K562 (cell line): Measurements from ENCODE around the gene ZDHHC1. TPM values are rescaled to one million over a fixed set of nuclear protein-coding genes. Genes with fewer than 3 reads are reported as not detected.

Source experiments
- ATAC-seq: fragments of 200-7000 bp; cut with Tn5 transposase; 3 replicates; pipeline ENCODE4 v1.9.1; 2020; ENCODE audit warnings: moderate library complexity
- BruUV-seq: library from RNA; stranded (reverse); fragments of 400-500 nt; replicated peaks from 2 replicates; lab custom pipeline; 2021; lab: Mats Ljungman, UMichigan
- CTCF ChIA-PET: fragments of 300-600 bp; formaldehyde crosslinking; extraction: SDS; loops from one replicate; lab custom pipeline; 2021; ENCODE audit warnings: low intra/inter-chr PET ratio; lab: Yijun Ruan, JAX
- POLR2A ChIA-PET: fragments of 300-600, 350-650 bp; sonication (Branson Sonifier 250); formaldehyde crosslinking; extraction: SDS; loops from one replicate; lab custom pipeline; 2021; ENCODE audit warnings: antibody characterized with exemption, inconsistent platforms; lab: Yijun Ruan, JAX
- DNase-seq, 4 experiments: peaks; one replicate each; pipeline versions ENCODE4 v3.0.0 to v3.0.0-alpha.2; 2011 to 2018; ENCODE audit warnings: low spot score in 3 of 4, mixed read lengths in 3 of 4; ENCODE audit errors: extremely low read depth in 1 of 4
- FAIRE-seq: peaks from 2 replicates; lab custom pipeline; 2011; peaks lifted over from hg19 to GRCh38; lab: Jason Lieb, UNC
- H2AFZ ChIP-seq: 2 replicates; pipeline ENCODE4 v1.6.0; 2011; ENCODE audit warnings: low read depth, low read length, control low read depth, inconsistent platforms
- H3K27ac ChIP-seq: fragments of 200-600 bp; 3 replicates; pipeline ENCODE4 v1.8.0; 2011; ENCODE audit warnings: low read depth, mild to moderate bottlenecking, control low read depth, inconsistent platforms, low read length, moderate library complexity, mixed read lengths; ENCODE audit errors: extremely low read depth
- H3K27me3 ChIP-seq, 2 experiments: fragments of 300-600 bp in 1 of 2; 2 replicates in 1 of 2; 3 replicates in 1 of 2; pipeline versions ENCODE4 v1.6.0 to v1.8.0; 2011; ENCODE audit warnings: inconsistent platforms in 2 of 2, low read length in 2 of 2, mild to moderate bottlenecking in 1 of 2, mixed read lengths in 1 of 2, moderate library complexity in 1 of 2; ENCODE audit not compliant: control insufficient read depth in 2 of 2, insufficient read depth in 2 of 2
- H3K36me3 ChIP-seq: fragments of 300-600 bp; 3 replicates; pipeline ENCODE4 v1.8.0; 2011; ENCODE audit warnings: mild to moderate bottlenecking, low read length, inconsistent platforms; ENCODE audit not compliant: control insufficient read depth, insufficient read depth
- H3K4me1 ChIP-seq, 2 experiments: fragments of 200-600 bp in 1 of 2; replicated peaks in 1 of 2; 2 replicates in 1 of 2; 3 replicates in 1 of 2; pipeline versions ENCODE4 v1.5.1 to v1.8.0; 2011; ENCODE audit warnings: inconsistent platforms in 2 of 2, low read length in 2 of 2, mild to moderate bottlenecking in 1 of 2, mixed read lengths in 1 of 2, moderate library complexity in 1 of 2; ENCODE audit not compliant: control insufficient read depth in 2 of 2, insufficient read depth in 2 of 2
- H3K4me2 ChIP-seq: 2 replicates; pipeline ENCODE4 v1.6.1; 2011; ENCODE audit warnings: low read length, control low read depth, inconsistent platforms, mixed read lengths; ENCODE audit not compliant: insufficient read depth
- H3K4me3 ChIP-seq: fragments of 200-600 bp; sonication (generic), shearing (Covaris generic); 2 replicates; pipeline ENCODE4 v1.5.1; 2016; ENCODE audit warnings: control low read depth, inconsistent platforms
- H3K79me2 ChIP-seq: fragments of 200-600 bp; 3 replicates; pipeline ENCODE4 v1.8.0; 2011; ENCODE audit warnings: low read length, inconsistent platforms; ENCODE audit not compliant: control insufficient read depth, insufficient read depth
- H3K9ac ChIP-seq, 2 experiments: 2 replicates each; pipeline versions ENCODE4 v1.6.0 to v1.6.1; 2011; ENCODE audit warnings: low read depth in 2 of 2, low read length in 2 of 2, control low read depth in 1 of 2, inconsistent platforms in 1 of 2, mild to moderate bottlenecking in 1 of 2, mixed read lengths in 1 of 2; ENCODE audit not compliant: insufficient read depth in 1 of 2
- H3K9me1 ChIP-seq: one replicate; pipeline ENCODE4 v1.6.0; 2011; ENCODE audit warnings: inconsistent platforms, mild to moderate bottlenecking, low read length, moderate library complexity; ENCODE audit not compliant: control insufficient read depth, insufficient read depth
- H3K9me3 ChIP-seq: replicated peaks from 2 replicates; pipeline ENCODE4 v1.5.1; 2011; ENCODE audit warnings: low read depth, low read length, inconsistent platforms; ENCODE audit not compliant: control insufficient read depth, insufficient read depth
- H4K20me1 ChIP-seq: replicated peaks from 2 replicates; pipeline ENCODE4 v1.6.1; 2011; ENCODE audit warnings: low read length, inconsistent platforms, mixed read lengths; ENCODE audit not compliant: control insufficient read depth, insufficient read depth
- ARNT ChIP-seq, 2 experiments: fragments of 450-650 bp; IDR thresholded peaks; 2 replicates each; pipeline ENCODE4 v1.6.1; 2016; ENCODE audit warnings: mild to moderate bottlenecking in 1 of 2
- CC2D1A ChIP-seq: fragments of 450-650 bp; IDR thresholded peaks from 2 replicates; pipeline ENCODE4 v1.6.1; 2017; ENCODE audit warnings: mild to moderate bottlenecking
- ETV6 ChIP-seq, 3 experiments: fragments of 150-350 bp in 1 of 3; sonication (generic) in 1 of 3; formaldehyde crosslinking in 1 of 3; IDR thresholded peaks; 2 replicates each; pipeline versions ENCODE4 v1.6.1 to v1.8.0; 2014 to 2022; ENCODE audit warnings: borderline replicate concordance in 2 of 3, low read depth in 2 of 3, antibody characterized with exemption in 1 of 3, low read length in 1 of 3, mild to moderate bottlenecking in 1 of 3, missing genetic modification reagents in 1 of 3
- FOXP1 ChIP-seq: sonication (generic); formaldehyde crosslinking; IDR thresholded peaks from 2 replicates; pipeline ENCODE4 v1.8.0; 2022; ENCODE audit warnings: mild to moderate bottlenecking, missing genetic modification reagents
- GTF2E2 ChIP-seq: fragments of 200-800 bp; sonication (Bioruptor generic); IDR thresholded peaks from 2 replicates; pipeline ENCODE4 v1.6.1; 2016; ENCODE audit warnings: missing genetic modification characterization, missing compliant biosample characterization
- KLF6 ChIP-seq: fragments of 250-450 bp; sonication (Bioruptor Pico); IDR thresholded peaks from 2 replicates; pipeline ENCODE4 v1.4.0; 2020; ENCODE audit warnings: mild to moderate bottlenecking, moderate library complexity, borderline replicate concordance
- MTA1 ChIP-seq: fragments of 450-650 bp; IDR thresholded peaks from 2 replicates; pipeline ENCODE4 v1.6.1; 2017; ENCODE audit warnings: borderline replicate concordance
- PHF8 ChIP-seq: fragments of 200-600 bp; sonication (generic); IDR thresholded peaks from 2 replicates; pipeline ENCODE4 v1.6.1; 2012; ENCODE audit warnings: mixed run types, mild to moderate bottlenecking, inconsistent platforms, low read length, moderate library complexity, borderline replicate concordance
- STAG1 ChIP-seq: sonication (generic); formaldehyde crosslinking; IDR thresholded peaks from 2 replicates; pipeline ENCODE4 v1.5.0; 2020; ENCODE audit warnings: missing genetic modification reagents, borderline replicate concordance
- TRIM28 ChIP-seq: fragments of 450-650 bp; IDR thresholded peaks from 2 replicates; pipeline ENCODE4 v1.6.1; 2017
- ZNF77 ChIP-seq: fragments of 250-450 bp; sonication (Bioruptor Pico); IDR thresholded peaks from 2 replicates; pipeline ENCODE4 v1.5.0; 2020
- ZNF780A ChIP-seq: fragments of 250-450 bp; sonication (Bioruptor Pico); IDR thresholded peaks from 2 replicates; pipeline ENCODE4 v1.5.0; 2021; ENCODE audit warnings: mild to moderate bottlenecking
- WGBS: fragments of 100-300 bp; shearing (Covaris generic); methylation state at CpG from one replicate; pipeline ENCODE4 v1.1.6; 2016; ENCODE audit warnings: low coverage, mixed read lengths; ENCODE audit not compliant: insufficient coverage; ENCODE audit errors: missing lambda C conversion rate; 5-methylcytosine and 5-hydroxymethylcytosine counted together
- in situ Hi-C: fragments of 300-500 bp; cut with MboI; formaldehyde crosslinking; loops from 4 replicates; pipeline ENCODE4 v1.15.0; 2018; ENCODE audit warnings: inconsistent platforms, mixed read lengths
- intact Hi-C: fragments of 100-400 bp; cut with micrococcal nuclease; formaldehyde crosslinking; loops from 2 replicates; pipeline ENCODE4 v1.14.2; 2022
- polyA plus RNA-seq, 8 experiments: library from polyadenylated mRNA; depleted of rRNA in 4 of 8; stranded (reverse) in 5 of 8; unstranded in 3 of 8; fragments of >200 nt; fragmentation: Nextera tagmentation in 2 of 8; fragmentation: Illumina TruSeq in 1 of 8; extraction: Ambion mirVana in 2 of 8; extraction: Trizol in 1 of 8; gene quantifications; 2 replicates each; pipeline versions ENCODE4 v1.2.1 to v1.2.3, GENCODE V29; 2011 to 2014; ENCODE audit warnings: inconsistent platforms in 1 of 8, missing spikeins in 1 of 8
- total RNA-seq, 7 experiments: library from RNA; depleted of rRNA in 6 of 7; stranded (reverse); fragments of >200 nt in 6 of 7; fragmentation: Illumina TruSeq in 2 of 7; extraction: Trizol in 2 of 7; gene quantifications; 2 replicates each; pipeline versions ENCODE4 v1.2.1 to v1.2.3, GENCODE V29; 2011 to 2021; ENCODE audit warnings: low replicate concordance in 1 of 7
- TF ChIP-seq, protein P1 (sequence below): fragments of 450-650 bp; formaldehyde crosslinking; conservative IDR thresholded peaks from 2 replicates; pipeline ENCODE4 v1.4.0; 2022; ENCODE audit warnings: mild to moderate bottlenecking, missing genetic modification characterization
- TF ChIP-seq, protein P2 (sequence below): fragments of 450-650 bp; IDR thresholded peaks from 2 replicates; pipeline ENCODE4 v1.6.1; 2017; ENCODE audit warnings: antibody characterized with exemption, mild to moderate bottlenecking

ZDHHC1 gene
- total and polyA plus RNA-seq, 9 of the 15 experiments (the other 6 are each of a cell fraction or from before 2014, with no cell fraction given) = 0.06 to 0.77 (median 0.25) TPM; not detected in 4

DNA sequence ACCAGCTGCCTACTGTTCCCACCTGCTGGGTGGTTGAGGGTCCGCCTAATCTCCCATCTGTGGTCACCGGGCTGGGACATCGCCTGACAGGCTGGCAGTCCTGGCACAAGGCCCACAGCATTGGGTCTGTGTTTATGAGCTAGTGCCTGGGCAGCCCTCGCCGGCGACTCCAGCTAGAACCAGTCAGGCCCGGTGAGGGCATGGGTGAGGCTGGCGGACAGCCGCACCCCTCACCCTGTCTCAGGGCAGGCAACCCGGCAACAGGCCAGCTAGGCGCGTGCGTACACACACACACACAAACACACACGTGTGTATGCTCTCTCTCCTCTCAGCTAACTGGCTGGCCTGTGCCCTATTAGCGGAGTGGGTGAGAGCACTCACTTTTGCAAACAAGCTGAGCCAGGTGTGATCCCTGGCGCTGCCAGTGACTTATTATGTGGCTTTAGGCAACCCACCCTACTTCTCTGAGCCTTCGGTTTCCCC, 25.0 kb upstream of the ZDHHC1 start (continued):
- TF ChIP-seq, protein P1, sequence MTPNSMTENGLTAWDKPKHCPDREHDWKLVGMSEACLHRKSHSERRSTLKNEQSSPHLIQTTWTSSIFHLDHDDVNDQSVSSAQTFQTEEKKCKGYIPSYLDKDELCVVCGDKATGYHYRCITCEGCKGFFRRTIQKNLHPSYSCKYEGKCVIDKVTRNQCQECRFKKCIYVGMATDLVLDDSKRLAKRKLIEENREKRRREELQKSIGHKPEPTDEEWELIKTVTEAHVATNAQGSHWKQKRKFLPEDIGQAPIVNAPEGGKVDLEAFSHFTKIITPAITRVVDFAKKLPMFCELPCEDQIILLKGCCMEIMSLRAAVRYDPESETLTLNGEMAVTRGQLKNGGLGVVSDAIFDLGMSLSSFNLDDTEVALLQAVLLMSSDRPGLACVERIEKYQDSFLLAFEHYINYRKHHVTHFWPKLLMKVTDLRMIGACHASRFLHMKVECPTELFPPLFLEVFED (CRISPR knock-in tag) = no peak
- TF ChIP-seq PHF8 (no peak), TRIM28 (no peak), STAG1 (CRISPR knock-in tag) (no peak), KLF6 (no peak)

DNA sequence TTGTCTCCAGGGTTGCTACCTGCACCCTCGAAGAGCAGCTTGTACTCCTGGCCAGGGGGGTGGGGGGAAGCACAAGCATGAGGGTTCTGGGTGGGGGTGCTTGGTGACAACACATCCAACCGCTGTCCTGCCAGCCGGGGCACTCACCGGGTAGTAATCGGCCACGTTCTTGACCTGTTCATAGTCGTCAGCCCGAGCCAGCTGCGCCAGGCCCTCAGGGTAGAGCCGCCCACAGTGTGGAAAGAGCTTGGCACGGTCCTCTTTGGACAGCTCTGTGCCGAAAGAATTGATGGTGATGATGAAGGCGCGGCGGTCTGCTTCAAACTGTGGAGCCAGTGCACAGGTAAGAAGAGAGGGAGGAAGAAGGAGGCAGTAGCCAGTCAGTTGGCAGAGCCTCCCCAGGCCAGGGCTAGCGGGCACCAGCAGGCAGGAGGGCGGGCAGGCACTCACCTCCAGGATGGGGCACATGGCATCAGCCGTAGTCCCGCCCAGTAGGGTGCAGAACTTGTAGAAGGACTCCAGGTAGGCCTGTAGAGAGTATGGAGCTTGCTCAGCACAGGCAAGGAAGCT, 22.6 kb upstream of the ZDHHC1 start:
- intact Hi-C loops = no loop called here
- Histone ChIP-seq H2AFZ (no peak overlapping the region), H3K4me2 (no peak overlapping the region), H3K9ac (no peak overlapping the region), H3K79me2 (no peaks in the 10 kb centered on the region), H3K36me3 (peaks cover 41% of the 10 kb centered on the region; the same call in 2 of the 3 replicates), H3K9me1 (no peaks in the 10 kb centered on the region), H3K4me1 (peaks cover 0 to 21% of the 10 kb centered on the region in 2 experiments; a peak in 1 of 5 replicates), H3K4me3 (no peak overlapping the region), H3K9me3 (no peaks in the 10 kb centered on the region), H3K27me3 (no peaks in the 10 kb centered on the region), H3K27ac (no peak overlapping the region), H4K20me1 (peaks cover 6% of the 10 kb centered on the region; the same call in 1 of the 2 replicates)
- FAIRE-seq (no peak), DNase-seq (no peak), ATAC-seq (no peak)
- ChIA-PET CTCF (no interaction called here), POLR2A (interaction anchor here (0.6 kb wide), 1 partner anchor 26 kb away, joined by 3 read pairs; no protein-coding TSS in a partner anchor)
- in situ Hi-C loops = no loop called here
- 86% methylated on average over 14 of the region's 19 CpGs for WGBS
- BruUV-seq = no TSS peak
- TF ChIP-seq ZNF77 (CRISPR knock-in tag) (no peak), GTF2E2 (tag) (no peak), CC2D1A (no peak), ARNT (IDR thresholded peaks at IDR 0.05) (no peak), FOXP1 (no peak), MTA1 (no peak), ZNF780A (CRISPR knock-in tag) (no peak), ETV6 (IDR thresholded peaks at IDR 0.05; ENCODE audit: borderline replicate concordance in 1 of 2, low read depth in 2 of 2, low read length in 1 of 2) (no peak), ETV6 (CRISPR knock-in tag; IDR thresholded peaks at IDR 0.05; ENCODE audit: borderline replicate concordance) (no peak)
- TF ChIP-seq, protein P2, sequence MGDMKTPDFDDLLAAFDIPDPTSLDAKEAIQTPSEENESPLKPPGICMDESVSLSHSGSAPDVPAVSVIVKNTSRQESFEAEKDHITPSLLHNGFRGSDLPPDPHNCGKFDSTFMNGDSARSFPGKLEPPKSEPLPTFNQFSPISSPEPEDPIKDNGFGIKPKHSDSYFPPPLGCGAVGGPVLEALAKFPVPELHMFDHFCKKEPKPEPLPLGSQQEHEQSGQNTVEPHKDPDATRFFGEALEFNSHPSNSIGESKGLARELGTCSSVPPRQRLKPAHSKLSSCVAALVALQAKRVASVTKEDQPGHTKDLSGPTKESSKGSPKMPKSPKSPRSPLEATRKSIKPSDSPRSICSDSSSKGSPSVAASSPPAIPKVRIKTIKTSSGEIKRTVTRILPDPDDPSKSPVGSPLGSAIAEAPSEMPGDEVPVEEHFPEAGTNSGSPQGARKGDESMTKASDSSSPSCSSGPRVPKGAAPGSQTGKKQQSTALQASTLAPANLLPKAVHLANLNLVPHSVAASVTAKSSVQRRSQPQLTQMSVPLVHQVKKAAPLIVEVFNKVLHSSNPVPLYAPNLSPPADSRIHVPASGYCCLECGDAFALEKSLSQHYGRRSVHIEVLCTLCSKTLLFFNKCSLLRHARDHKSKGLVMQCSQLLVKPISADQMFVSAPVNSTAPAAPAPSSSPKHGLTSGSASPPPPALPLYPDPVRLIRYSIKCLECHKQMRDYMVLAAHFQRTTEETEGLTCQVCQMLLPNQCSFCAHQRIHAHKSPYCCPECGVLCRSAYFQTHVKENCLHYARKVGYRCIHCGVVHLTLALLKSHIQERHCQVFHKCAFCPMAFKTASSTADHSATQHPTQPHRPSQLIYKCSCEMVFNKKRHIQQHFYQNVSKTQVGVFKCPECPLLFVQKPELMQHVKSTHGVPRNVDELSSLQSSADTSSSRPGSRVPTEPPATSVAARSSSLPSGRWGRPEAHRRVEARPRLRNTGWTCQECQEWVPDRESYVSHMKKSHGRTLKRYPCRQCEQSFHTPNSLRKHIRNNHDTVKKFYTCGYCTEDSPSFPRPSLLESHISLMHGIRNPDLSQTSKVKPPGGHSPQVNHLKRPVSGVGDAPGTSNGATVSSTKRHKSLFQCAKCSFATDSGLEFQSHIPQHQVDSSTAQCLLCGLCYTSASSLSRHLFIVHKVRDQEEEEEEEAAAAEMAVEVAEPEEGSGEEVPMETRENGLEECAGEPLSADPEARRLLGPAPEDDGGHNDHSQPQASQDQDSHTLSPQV = no peak
